Measurements from ENCODE around the gene TEX38.

DNA sequence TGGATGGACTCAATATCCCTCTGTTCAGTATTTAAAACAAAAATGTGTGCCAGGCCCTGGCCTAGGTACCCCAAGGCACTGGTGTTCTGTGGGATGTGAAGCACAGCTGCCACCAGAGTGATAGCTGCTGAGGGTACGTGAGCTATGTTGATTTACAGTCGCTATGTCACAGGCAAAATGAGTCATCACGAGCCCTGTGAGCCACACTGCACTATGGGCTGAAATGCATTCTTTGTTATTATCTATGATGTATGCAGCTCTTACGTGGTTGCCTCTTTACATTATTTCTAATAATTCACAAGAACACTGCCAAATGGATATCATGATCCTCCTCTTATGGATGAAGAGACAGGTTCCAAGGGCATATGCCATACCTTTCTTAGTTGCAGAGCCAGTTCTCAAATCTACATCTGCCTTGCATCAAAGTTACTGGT, 2.1 kb downstream of the TEX38 start:
- TF ChIP-seq POLR2A (IDR thresholded peaks at IDR 0.05) (no peak), CTCF (IDR thresholded peaks at IDR 0.05) (no peak)
